ENCODE results near the gene SEC24D.

Gene SEC24D

GRCh38 chr4:118682928-118683327, 153.0 kb downstream of the SEC24D start (continued):
- TF ChIP-seq, protein P1, sequence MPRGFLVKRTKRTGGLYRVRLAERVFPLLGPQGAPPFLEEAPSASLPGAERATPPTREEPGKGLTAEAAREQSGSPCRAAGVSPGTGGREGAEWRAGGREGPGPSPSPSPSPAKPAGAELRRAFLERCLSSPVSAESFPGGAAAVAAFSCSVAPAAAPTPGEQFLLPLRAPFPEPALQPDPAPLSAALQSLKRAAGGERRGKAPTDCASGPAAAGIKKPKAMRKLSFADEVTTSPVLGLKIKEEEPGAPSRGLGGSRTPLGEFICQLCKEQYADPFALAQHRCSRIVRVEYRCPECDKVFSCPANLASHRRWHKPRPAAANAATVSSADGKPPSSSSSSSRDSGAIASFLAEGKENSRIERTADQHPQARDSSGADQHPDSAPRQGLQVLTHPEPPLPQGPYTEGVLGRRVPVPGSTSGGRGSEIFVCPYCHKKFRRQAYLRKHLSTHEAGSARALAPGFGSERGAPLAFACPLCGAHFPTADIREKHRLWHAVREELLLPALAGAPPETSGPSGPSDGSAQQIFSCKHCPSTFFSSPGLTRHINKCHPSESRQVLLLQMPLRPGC (tag by site-specific recombination; IDR thresholded peaks at IDR 0.05): no peak
- no peak for TF ChIP-seq ZNF664 (tag by site-specific recombination; IDR thresholded peaks at IDR 0.05)
- TF ChIP-seq ZBTB48 (tag by site-specific recombination; IDR thresholded peaks at IDR 0.05): no peak

DNA sequence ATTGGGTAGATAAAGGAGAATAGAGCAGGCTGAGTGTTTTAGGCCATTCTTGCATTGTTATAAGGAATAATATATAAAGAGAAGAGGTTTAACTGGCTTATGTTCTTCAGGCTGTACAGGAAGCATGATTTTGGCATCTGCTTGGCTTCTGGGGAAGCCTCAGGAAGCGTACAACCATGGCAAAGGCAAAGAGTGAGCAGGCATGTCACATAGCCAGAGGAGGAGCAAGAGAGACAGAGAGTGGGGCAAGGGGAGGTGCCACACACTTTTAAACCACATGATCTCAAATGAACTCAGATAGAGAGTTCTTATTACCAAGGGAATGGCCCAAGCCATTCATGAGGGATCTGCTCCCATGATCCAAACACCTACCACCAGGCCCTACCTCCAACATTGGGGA, 155.1 kb downstream of the SEC24D start:
- Histone ChIP-seq H3K4me1 (ENCODE audit: control insufficient read depth, insufficient read depth, low read length) (no peaks in the 10 kb centered on the region), H3K9me3 (ENCODE audit: control insufficient read depth, insufficient read depth, low read depth, low read length) (no peaks in the 10 kb centered on the region), H3K36me3 (ENCODE audit: control insufficient read depth in 2 of 2, insufficient read depth in 1 of 2, low read length in 2 of 2) (no peaks in the 10 kb centered on the region), H3K27ac (ENCODE audit: extremely low read depth, low read depth, low read length) (no peak overlapping the region), H3K4me3 (ENCODE audit: low read depth, low read length) (no peak overlapping the region)
- TF ChIP-seq KLF16 (tag by site-specific recombination; IDR thresholded peaks at IDR 0.05) (no peak), ZSCAN23 (tag by site-specific recombination; IDR thresholded peaks at IDR 0.05) (no peak), ZNF658 (tag by site-specific recombination; IDR thresholded peaks at IDR 0.05) (no peak), ZNF624 (tag by site-specific recombination; IDR thresholded peaks at IDR 0.05) (no peak), ZSCAN16 (tag by site-specific recombination; IDR thresholded peaks at IDR 0.05) (no peak), ZNF366 (tag by site-specific recombination; conservative IDR thresholded peaks at IDR 0.05) (no peak), ZNF114 (tag by site-specific recombination; IDR thresholded peaks at IDR 0.05) (no peak), ZNF146 (tag by site-specific recombination; IDR thresholded peaks at IDR 0.05) (no peak), ZNF639 (tag by site-specific recombination; IDR thresholded peaks at IDR 0.05) (no peak), ZNF239 (tag by site-specific recombination; IDR thresholded peaks at IDR 0.05) (no peak), ZNF664 (tag by site-specific recombination; IDR thresholded peaks at IDR 0.05) (no peak), ZNF600 (tag by site-specific recombination; IDR thresholded peaks at IDR 0.05) (no peak), MZF1 (tag by site-specific recombination; IDR thresholded peaks at IDR 0.05; ENCODE audit: borderline replicate concordance) (no peak), REPIN1 (tag by site-specific recombination; IDR thresholded peaks at IDR 0.05; ENCODE audit: low read depth) (no peak), ZNF202 (tag by site-specific recombination; IDR thresholded peaks at IDR 0.05; ENCODE audit: borderline replicate concordance) (no peak), ZNF140 (tag by site-specific recombination; IDR thresholded peaks at IDR 0.05) (no peak), ZNF621 (tag by site-specific recombination; IDR thresholded peaks at IDR 0.05) (no peak)
- TF ChIP-seq, protein P2, sequence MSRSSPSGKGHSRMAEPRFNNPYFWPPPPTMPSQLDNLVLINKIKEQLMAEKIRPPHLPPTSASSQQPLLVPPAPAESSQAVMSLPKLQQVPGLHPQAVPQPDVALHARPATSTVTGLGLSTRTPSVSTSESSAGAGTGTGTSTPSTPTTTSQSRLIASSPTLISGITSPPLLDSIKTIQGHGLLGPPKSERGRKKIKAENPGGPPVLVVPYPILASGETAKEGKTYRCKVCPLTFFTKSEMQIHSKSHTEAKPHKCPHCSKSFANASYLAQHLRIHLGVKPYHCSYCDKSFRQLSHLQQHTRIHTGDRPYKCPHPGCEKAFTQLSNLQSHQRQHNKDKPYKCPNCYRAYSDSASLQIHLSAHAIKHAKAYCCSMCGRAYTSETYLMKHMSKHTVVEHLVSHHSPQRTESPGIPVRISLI (tag by site-specific recombination; IDR thresholded peaks at IDR 0.05): no peak
- TF ChIP-seq, protein P3, sequence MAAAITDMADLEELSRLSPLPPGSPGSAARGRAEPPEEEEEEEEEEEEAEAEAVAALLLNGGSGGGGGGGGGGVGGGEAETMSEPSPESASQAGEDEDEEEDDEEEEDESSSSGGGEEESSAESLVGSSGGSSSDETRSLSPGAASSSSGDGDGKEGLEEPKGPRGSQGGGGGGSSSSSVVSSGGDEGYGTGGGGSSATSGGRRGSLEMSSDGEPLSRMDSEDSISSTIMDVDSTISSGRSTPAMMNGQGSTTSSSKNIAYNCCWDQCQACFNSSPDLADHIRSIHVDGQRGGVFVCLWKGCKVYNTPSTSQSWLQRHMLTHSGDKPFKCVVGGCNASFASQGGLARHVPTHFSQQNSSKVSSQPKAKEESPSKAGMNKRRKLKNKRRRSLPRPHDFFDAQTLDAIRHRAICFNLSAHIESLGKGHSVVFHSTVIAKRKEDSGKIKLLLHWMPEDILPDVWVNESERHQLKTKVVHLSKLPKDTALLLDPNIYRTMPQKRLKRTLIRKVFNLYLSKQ (tag by site-specific recombination; IDR thresholded peaks at IDR 0.05; ENCODE audit: borderline replicate concordance): no peak
- TF ChIP-seq, protein P4, sequence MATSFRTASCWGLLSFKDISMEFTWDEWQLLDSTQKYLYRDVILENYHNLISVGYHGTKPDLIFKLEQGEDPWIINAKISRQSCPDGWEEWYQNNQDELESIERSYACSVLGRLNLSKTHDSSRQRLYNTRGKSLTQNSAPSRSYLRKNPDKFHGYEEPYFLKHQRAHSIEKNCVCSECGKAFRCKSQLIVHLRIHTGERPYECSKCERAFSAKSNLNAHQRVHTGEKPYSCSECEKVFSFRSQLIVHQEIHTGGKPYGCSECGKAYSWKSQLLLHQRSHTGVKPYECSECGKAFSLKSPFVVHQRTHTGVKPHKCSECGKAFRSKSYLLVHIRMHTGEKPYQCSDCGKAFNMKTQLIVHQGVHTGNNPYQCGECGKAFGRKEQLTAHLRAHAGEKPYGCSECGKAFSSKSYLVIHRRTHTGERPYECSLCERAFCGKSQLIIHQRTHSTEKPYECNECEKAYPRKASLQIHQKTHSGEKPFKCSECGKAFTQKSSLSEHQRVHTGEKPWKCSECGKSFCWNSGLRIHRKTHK (tag by site-specific recombination; IDR thresholded peaks at IDR 0.05): no peak
- ChIA-PET POLR2A (no interaction called here), CTCF (no interaction called here)

Data from HEK293 (cell line).